GM04503 (cell line): ENCODE data around the gene RRP12.
"Not testable (repeated sequence)": the region's sequence is repeated elsewhere in the genome, so short reads cannot be mapped to it uniquely, and the experiment has no call there.

Experiments used
- DNase-seq: peaks from one replicate; pipeline ENCODE4 v3.0.0-alpha.2; 2012; ENCODE audit warnings: low read depth

Gene RRP12

GRCh38 chr10:97407952-97408248, 6.8 kb upstream of the RRP12 start:
- DNase-seq, result no peak

GRCh38 chr10:97407211-97407951, 6.2 kb upstream of the RRP12 start:
- peak; percentile 39 for DNase-seq

- not testable (repeated sequence) for DNase-seq
Measured at GRCh38 chr10:97406483-97406882, 5.3 kb upstream of the RRP12 start.

- DNase-seq, result no peak
Measured at GRCh38 chr10:97406064-97406463, 4.9 kb upstream of the RRP12 start.

GRCh38 chr10:97404044-97404443, 2.9 kb upstream of the RRP12 start:
- DNase-seq, result no peak

- DNase-seq, result no peak
Measured at GRCh38 chr10:97401455-97401919, 347 bp upstream of the RRP12 start.

GRCh38 chr10:97399843-97400545, 1.1 kb downstream of the RRP12 start:
- no peak for DNase-seq

GRCh38 chr10:97396056-97396455, 5.1 kb downstream of the RRP12 start:
- DNase-seq, result no peak

GRCh38 chr10:97393034-97393573, 8.0 kb downstream of the RRP12 start:
- no peak for DNase-seq

GRCh38 chr10:97390091-97390490, 11.0 kb downstream of the RRP12 start:
- no peak for DNase-seq

GRCh38 chr10:97388152-97388551, 13.0 kb downstream of the RRP12 start:
- DNase-seq, result no peak

GRCh38 chr10:97385565-97385964, 15.6 kb downstream of the RRP12 start:
- no peak for DNase-seq

- no peak for DNase-seq
Measured at GRCh38 chr10:97384641-97385040, 16.5 kb downstream of the RRP12 start.

- no peak for DNase-seq
Measured at GRCh38 chr10:97384156-97384555, 17.0 kb downstream of the RRP12 start.

- no peak for DNase-seq
Measured at GRCh38 chr10:97383159-97383558, 18.0 kb downstream of the RRP12 start.

GRCh38 chr10:97381626-97382025, 19.5 kb downstream of the RRP12 start:
- DNase-seq, result no peak

GRCh38 chr10:97380516-97380915, 20.6 kb downstream of the RRP12 start:
- no peak for DNase-seq

- no peak for DNase-seq
Measured at GRCh38 chr10:97378933-97379921, 21.9 kb downstream of the RRP12 start.

GRCh38 chr10:97376413-97376812, 24.7 kb downstream of the RRP12 start:
- no peak for DNase-seq

- no peak for DNase-seq
Measured at GRCh38 chr10:97373456-97373855, 27.7 kb downstream of the RRP12 start.

GRCh38 chr10:97372233-97372875, 28.8 kb downstream of the RRP12 start:
- no peak for DNase-seq

GRCh38 chr10:97371696-97372095, 29.4 kb downstream of the RRP12 start:
- no peak for DNase-seq
